NOMO-1 (cell line): ENCODE measurements around the gene POP5.
A peak's percentile ranks its signal among the peaks of the same experiment; 100 is the strongest.
"Not testable (repeated sequence)": the region's sequence is repeated elsewhere in the genome, so short reads cannot be mapped to it uniquely, and the experiment has no call there.

Experiments
- DNase-seq, 2 experiments: peaks; one replicate each; lab custom pipeline; 2025; ENCODE audit not compliant: unreplicated experiment in 2 of 2; lab: John Stamatoyannopoulos, UW

POP5 gene, protein sequence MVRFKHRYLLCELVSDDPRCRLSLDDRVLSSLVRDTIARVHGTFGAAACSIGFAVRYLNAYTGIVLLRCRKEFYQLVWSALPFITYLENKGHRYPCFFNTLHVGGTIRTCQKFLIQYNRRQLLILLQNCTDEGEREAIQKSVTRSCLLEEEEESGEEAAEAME

DNA sequence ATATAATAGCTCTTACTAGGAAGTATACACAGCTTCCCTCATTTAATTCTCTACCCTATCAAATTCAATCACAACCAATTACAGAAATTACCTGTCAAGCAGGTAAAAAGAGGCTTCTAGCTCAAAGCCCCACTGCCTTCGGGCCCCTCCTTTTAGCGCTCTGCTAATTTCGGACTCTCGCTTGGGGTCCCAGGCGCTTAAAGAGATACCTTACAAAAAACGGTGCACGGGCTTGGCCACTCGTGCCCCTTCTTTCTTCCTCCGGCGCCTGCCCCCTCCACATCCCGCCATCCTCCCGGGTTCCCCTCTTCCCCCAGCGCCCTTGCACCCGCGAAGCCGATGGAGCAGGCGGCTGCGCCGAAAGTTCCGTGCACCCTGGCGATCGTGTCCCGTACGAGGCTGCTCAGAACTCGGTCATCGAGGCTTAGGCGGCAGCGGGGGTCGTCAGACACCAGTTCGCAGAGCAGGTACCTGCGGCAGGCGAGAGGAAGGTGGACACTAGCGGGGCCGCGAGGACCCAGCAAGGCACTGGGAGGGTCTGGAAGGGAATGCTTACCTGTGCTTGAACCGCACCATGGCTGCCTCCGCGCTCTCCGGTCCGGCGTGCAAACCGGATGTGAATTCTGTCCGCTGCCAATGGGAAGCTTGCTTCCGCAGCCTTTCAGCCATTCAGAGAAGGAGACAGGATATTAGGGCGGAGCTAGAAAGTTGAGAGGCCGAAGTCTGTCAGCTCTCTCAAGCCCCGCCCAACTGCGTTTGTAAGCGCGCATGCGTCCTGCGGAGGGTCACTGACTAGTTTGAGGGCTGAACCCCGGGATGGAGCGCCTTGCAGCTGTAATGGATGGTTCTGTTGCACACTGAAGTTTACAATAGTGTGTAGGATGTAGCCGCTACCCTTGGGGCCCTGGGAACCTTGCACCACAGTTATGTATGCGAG is at the start of gene POP5:
Gene POP5 (minus strand): TSS at position 616 of the 937 bp plus-strand sequence. CDS start 40 bp downstream, at position 576.
- DNase-seq, result peak; percentile 98 to 100

GRCh38 chr12:120630104-120630892 is 49.1 kb upstream of the POP5 start:
- no peak for DNase-seq

- no peak for DNase-seq
These were observed 47.7 kb upstream of the POP5 start for GRCh38 chr12:120628919-120629318.

- no peak for DNase-seq
These were observed 44.6 kb upstream of the POP5 start for GRCh38 chr12:120625557-120626419.

- DNase-seq, result no peak
These were observed 39.4 kb upstream of the POP5 start for GRCh38 chr12:120620624-120621023.

DNA sequence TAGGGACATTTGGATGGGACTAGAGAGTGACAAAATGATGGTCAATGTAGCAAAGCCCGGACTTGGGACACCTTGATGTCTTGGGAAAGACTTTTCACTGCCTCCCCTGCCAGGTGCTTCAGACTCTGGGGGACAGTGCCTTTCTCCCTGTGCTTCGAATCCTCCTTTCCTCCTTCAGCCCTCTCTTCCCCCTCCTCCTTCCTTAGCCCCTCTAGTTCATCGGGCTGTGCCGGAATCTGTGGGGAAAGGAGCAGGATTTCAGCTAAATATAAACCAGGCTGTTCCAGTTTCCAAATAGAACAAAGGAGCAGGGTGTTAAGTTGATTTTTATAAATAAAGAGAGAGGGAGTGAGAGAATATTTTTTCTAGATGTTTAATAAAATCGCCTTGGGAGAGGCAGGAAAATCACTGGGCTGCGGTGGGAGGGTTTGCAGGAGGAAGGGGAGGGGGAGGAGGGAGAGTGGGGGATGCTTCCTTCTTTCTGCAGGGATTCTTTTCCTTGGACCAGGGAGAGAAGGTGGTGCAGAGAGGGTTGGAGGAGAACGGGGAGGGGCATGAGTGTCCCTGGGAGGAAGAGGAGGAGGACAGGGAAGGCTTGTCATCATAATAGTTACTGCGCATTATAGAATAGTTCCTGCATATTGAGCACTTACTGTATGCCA is 37.9 kb upstream of the POP5 start:
- no peak for DNase-seq

DNA sequence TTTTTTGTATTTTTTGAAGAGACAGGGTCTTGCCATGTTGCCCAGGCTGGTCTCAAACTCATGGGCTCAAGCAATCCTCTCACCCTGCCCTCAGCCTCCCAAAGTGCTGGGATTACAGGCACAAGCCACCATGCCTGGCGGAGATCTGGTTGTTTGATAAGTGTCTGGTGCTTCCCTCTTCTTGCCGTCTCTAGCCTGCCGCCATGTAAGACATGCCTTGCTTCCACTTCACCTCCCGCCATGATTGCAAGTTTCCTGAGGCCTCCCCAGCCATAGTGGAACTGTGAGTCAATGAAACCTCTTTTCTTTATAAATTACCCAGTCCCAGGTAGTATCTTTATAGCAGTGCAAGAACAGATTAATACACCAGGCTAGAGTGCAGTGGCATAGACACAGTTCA is 36.6 kb upstream of the POP5 start:
- DNase-seq, result not testable (repeated sequence)

GRCh38 chr12:120617193-120617592 is 36.0 kb upstream of the POP5 start:
- DNase-seq, result not testable (repeated sequence)

DNA sequence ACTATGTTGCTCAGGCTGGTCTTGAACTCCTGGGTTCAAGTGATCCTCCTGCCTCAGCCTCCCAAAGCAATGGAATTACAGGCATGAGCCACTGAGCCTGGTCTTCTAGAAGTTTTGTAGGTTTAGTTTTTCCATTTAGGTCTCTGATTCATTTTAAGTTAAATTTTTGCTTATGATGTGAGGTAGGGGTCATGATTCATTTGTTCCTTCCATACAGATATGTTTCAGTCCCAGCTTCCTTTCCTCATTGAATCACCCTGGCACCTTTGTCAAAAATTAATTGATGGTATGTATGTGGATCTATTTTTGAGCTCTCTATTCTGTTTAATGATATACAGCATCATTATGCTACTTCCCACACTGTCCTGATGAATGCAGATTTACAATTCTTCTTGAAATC is 33.6 kb upstream of the POP5 start:
- no peak for DNase-seq

DNA sequence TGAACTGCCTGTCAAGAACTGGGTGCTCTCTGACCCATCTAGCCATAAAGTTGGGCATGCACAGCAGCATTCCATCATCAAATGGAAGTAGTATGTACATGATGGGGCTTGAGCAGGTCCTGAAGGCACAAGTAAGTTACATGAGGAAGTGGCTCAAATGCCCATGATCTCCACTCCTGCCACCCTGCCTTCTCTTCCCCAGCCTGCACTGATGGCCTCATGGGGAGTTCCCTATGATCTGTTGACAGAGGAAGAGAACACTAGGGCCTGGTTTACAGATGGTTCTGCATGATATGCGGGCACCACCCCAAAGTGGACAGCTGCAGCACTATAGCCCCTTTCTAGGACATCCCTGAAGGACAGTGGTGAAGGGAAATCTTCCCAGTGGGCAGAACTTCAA is 30.3 kb upstream of the POP5 start:
- not testable (repeated sequence) for DNase-seq

- DNase-seq, result no peak
These were observed 29.4 kb upstream of the POP5 start for GRCh38 chr12:120610560-120610959.

DNA sequence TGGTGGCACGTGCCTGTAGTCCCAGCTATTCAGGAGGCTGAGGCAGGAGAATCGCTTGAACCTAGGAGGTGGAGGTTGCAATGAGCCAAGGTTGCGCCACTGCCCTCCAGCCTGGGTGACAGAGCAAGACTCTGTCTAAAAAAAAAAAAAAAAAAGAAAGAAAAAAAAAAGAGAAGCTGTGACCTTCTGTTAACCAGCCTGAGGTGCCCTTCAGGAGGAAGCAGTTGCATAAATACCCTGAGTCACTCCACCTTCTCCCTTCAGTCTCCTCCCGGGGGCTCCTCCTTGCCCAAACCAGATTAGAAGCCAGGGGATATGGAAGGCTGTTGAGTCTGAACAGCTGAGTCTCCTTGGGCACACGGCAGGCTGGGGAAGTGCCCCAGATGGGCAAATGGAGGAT is 21.2 kb upstream of the POP5 start:
- peak; percentile 70 to 93 for DNase-seq

GRCh38 chr12:120599672-120600552 is 18.7 kb upstream of the POP5 start:
- DNase-seq, result no peak

- DNase-seq, result peak; percentile 29 to 68
These were observed 17.7 kb upstream of the POP5 start for GRCh38 chr12:120598674-120599463.

GRCh38 chr12:120597861-120598260 is 16.7 kb upstream of the POP5 start:
- DNase-seq, result no peak

DNA sequence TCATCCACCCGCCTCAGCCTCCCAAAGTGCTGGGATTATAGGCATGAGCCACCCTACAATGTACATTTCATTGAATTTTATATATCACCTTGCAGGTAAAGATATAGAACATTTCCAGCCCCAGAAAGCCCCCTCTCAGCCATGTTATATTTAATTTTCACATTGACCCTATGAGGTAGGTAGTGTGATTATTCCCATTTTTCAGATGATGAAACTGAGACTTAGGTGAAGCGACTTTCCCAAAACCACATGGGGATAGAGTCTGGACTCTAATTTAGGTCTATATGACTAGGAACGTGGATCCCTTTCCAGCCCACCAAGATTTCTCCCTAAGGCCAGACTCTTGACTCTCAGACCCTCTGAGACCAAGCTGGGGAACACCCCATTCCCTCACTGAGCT is 15.7 kb upstream of the POP5 start:
- DNase-seq, result no peak

DNA sequence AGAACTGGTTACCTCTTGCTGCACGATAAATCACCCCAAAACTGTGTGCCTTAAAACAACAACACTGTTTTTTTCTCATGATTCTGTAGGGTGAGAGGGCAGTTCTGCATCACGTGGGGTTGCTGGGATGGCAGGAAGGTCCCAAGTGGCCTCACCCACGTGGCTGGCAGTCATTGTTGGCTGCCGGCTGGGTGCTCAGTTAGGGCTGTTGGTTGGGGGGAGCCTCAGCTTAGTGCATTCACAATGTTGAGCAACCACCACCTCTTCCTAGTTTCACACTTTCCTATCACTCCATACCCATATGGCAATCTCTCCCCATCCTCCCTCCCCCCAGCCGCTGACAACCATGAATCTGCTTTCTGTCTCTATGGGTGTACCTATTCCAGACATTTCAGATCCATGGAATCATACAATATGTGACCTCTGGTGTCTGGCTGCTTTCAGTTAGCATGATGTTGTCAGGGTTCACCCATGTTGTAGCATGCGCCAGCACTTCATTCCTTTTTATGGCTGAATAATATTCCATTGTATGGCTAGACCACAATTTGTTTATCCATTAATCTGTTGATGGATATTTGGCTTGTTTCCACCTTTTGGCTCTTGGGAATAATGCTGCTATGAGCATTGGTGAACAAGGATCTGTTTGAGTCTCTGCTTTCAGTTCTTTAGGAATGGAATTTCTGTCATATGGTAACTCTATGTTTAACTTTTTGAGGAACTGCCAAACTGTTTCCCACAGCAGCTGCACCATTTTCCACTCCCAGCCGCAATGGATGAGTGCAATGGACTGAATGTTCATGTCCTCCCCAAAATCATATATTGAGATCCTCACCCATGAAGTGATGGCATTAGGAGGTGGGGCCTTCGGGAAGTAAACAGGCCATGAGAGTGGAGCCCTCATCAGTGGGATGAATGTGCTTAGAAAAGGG is 11.2 kb upstream of the POP5 start:
- DNase-seq, result no peak
